B cell (primary cell): ENCODE data around the gene ITFG1. TPM values are rescaled to one million over a fixed set of nuclear protein-coding genes. Genes with fewer than 3 reads are reported as not detected.

ENCODE experiments used
- ATAC-seq: fragments of 200-7000 bp; cut with Tn5 transposase; one replicate; pipeline ENCODE4 v1.10.0; 2021; ENCODE audit warnings: low read depth, mild to moderate bottlenecking, moderate number of reproducible peaks, moderate library complexity
- CTCF ChIA-PET: fragments of 350-600 bp; sonication (Branson Sonifier 250); formaldehyde crosslinking; loops from one replicate; lab custom pipeline; 2021; ENCODE audit warnings: antibody characterized with exemption, inconsistent platforms; lab: Charles Lee
- POLR2A ChIA-PET: fragments of 350-600 bp; sonication (Branson Sonifier 250); formaldehyde crosslinking; loops from one replicate; lab custom pipeline; 2021; ENCODE audit warnings: antibody characterized with exemption; lab: Charles Lee
- DNase-seq: peaks from one replicate; pipeline ENCODE4 v3.0.0; 2013
- H2AFZ ChIP-seq: 2 replicates; pipeline ENCODE4 v1.6.1; 2012; ENCODE audit warnings: mild to moderate bottlenecking, low read depth, low read length; ENCODE audit not compliant: insufficient read depth, poor library complexity, severe bottlenecking
- H3K27ac ChIP-seq, 2 donors: 1 replicate in 1 of 2; 2 replicates in 1 of 2; pipeline ENCODE4 v1.5.1; 2012 to 2013; ENCODE audit warnings: low read length in 2 of 2, mild to moderate bottlenecking in 2 of 2, moderate library complexity in 1 of 2
- H3K27me3 ChIP-seq, 4 experiments: fragments of 200-600 bp in 1 of 4; sonication (generic) in 1 of 4; replicated peaks in 1 of 4; 1 replicate in 2 of 4; 2 replicates in 2 of 4; pipeline versions ENCODE4 v1.6.1 to v1.7.0; 2013 to 2016; ENCODE audit warnings: low read length in 3 of 4, mild to moderate bottlenecking in 2 of 4, mixed read lengths in 1 of 4, moderate library complexity in 1 of 4; ENCODE audit not compliant: insufficient read depth in 4 of 4, control insufficient read depth in 3 of 4; ENCODE audit errors: control extremely low read depth in 1 of 4
- H3K36me3 ChIP-seq, 2 experiments: replicated peaks in 1 of 2; 1 replicate in 1 of 2; 2 replicates in 1 of 2; pipeline versions ENCODE4 v1.6.1 to v1.7.1; 2013; ENCODE audit warnings: low read length in 1 of 2; ENCODE audit not compliant: insufficient read depth in 2 of 2, control insufficient read depth in 1 of 2; ENCODE audit errors: control extremely low read depth in 1 of 2, extremely low read depth in 1 of 2
- H3K4me1 ChIP-seq, 2 donors: fragments of 200-600 bp in 1 of 2; sonication (generic) in 1 of 2; 1 replicate in 1 of 2; 2 replicates in 1 of 2; pipeline versions ENCODE4 v1.5.1 to v1.6.1; 2013 to 2017; ENCODE audit warnings: low read length in 2 of 2; ENCODE audit not compliant: control insufficient read depth in 2 of 2, insufficient read depth in 2 of 2
- H3K4me2 ChIP-seq: replicated peaks from 2 replicates; pipeline ENCODE3; 2012; ENCODE audit warnings: mild to moderate bottlenecking, low read depth, low read length; ENCODE audit not compliant: poor library complexity, severe bottlenecking
- H3K4me3 ChIP-seq, 5 experiments: fragments of 200-600 bp in 1 of 5; sonication (generic) in 1 of 5; 1 replicate in 3 of 5; 2 replicates in 2 of 5; pipeline versions ENCODE4 v1.5.1 to v1.7.0; 2011 to 2016; ENCODE audit warnings: low read length in 4 of 5, mild to moderate bottlenecking in 4 of 5, low read depth in 2 of 5, control low read depth in 1 of 5, moderate library complexity in 1 of 5; ENCODE audit not compliant: insufficient read depth in 1 of 5; ENCODE audit errors: control extremely low read depth in 1 of 5, extremely low read depth in 1 of 5
- H3K79me2 ChIP-seq: fragments of 200-600 bp; sonication (generic); one replicate; pipeline ENCODE4 v1.6.0; 2016; ENCODE audit warnings: low read length; ENCODE audit not compliant: control insufficient read depth, insufficient read depth
- H3K9ac ChIP-seq: fragments of 200-600 bp; sonication (generic); 2 replicates; pipeline ENCODE4 v1.6.1; 2017; ENCODE audit warnings: mild to moderate bottlenecking, low read length, moderate library complexity
- H3K9me3 ChIP-seq, 3 donors: one replicate each; pipeline versions ENCODE4 v1.6.1 to v1.7.1; 2013; ENCODE audit warnings: low read length in 2 of 3; ENCODE audit not compliant: control insufficient read depth in 2 of 3, insufficient read depth in 1 of 3; ENCODE audit errors: control extremely low read depth in 1 of 3
- H4K20me1 ChIP-seq: 2 replicates; pipeline ENCODE4 v1.6.0; 2012; ENCODE audit warnings: mild to moderate bottlenecking, low read length; ENCODE audit not compliant: insufficient read depth, control insufficient read depth, poor library complexity, severe bottlenecking
- H3K27ac Mint-ChIP-seq: one replicate; pipeline ENCODE4 v1.8.0; 2021; ENCODE audit warnings: mixed read lengths
- H3K27me3 Mint-ChIP-seq: one replicate; pipeline ENCODE4 v1.8.0; 2021; ENCODE audit warnings: mixed read lengths
- H3K4me1 Mint-ChIP-seq: one replicate; pipeline ENCODE4 v1.8.0; 2021; ENCODE audit warnings: mixed read lengths
- H3K4me3 Mint-ChIP-seq: one replicate; pipeline ENCODE4 v1.8.0; 2021; ENCODE audit warnings: mixed read lengths
- H3K9me3 Mint-ChIP-seq: one replicate; pipeline ENCODE4 v1.8.0; 2022; ENCODE audit warnings: mixed read lengths; ENCODE audit not compliant: insufficient read depth
- EZH2 ChIP-seq: IDR thresholded peaks from 2 replicates; pipeline ENCODE4 v1.6.1; 2012; ENCODE audit warnings: borderline replicate concordance, low read depth, mild to moderate bottlenecking, moderate library complexity, low read length; ENCODE audit not compliant: insufficient read depth, poor library complexity, severe bottlenecking
- WGBS: methylation state at CpG from one replicate; pipeline ENCODE4 v1.1.5; 2013; ENCODE audit warnings: missing lambda C conversion rate; ENCODE audit not compliant: insufficient coverage; 5-methylcytosine and 5-hydroxymethylcytosine counted together
- intact Hi-C: fragments of 100-400 bp; cut with micrococcal nuclease; formaldehyde crosslinking; loops from one replicate; pipeline ENCODE4 v1.10.0; 2022
- polyA plus RNA-seq: library from polyadenylated mRNA; depleted of rRNA; stranded (reverse); fragments of >200 nt; gene quantifications from 2 replicates; pipeline ENCODE4 v1.2.3, GENCODE V29; 2012
- total RNA-seq, 2 donors: library from RNA; stranded (reverse); fragments of 120-200 nt in 1 of 2; gene quantifications; 1 replicate in 1 of 2; 2 replicates in 1 of 2; pipeline versions ENCODE4 v1.2.3 to v1.2.4, GENCODE V29; 2013 to 2022
- TF ChIP-seq, protein P1 (sequence below): fragments of 200-600 bp; IDR thresholded peaks from one replicate; pipeline ENCODE4 v1.8.0; 2022; ENCODE audit warnings: antibody characterized with exemption, mild to moderate bottlenecking

The ITFG1 gene
- total and polyA plus RNA-seq, 2 donors (not counting 1 experiment from before 2014, with no cell fraction given): 9.7 to 40.4 TPM

DNA sequence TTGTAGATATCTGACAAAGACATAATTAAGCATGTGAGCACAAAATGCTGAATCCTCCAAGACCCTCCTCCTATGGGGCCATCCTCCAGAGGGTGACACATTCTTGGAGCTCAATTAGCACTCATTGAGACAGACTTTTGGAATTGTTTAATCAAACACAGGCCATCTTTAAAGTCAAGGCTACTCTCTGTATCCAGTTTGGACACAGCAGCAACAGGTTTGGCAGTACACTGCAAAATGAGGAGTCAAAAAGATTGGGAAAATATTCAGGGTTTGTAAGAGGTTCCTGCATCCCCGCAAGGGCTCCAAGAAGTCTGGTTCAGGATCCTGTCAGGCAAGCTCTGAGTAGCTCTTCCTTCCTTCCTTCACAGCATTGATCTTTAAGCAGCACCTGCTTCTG lies 1.3 kb downstream of the ITFG1 start:
- CTCF ChIA-PET: interaction anchor here (5.8 kb wide), 1 partner anchor 34 kb away, joined by 50 read pairs; no protein-coding TSS in a partner anchor
- Mint-ChIP-seq H3K9me3 (no peaks in the 10 kb centered on the region), H3K27me3 (no peaks in the 10 kb centered on the region), H3K4me3 (peak overlapping the region; percentile 98), H3K4me1 (peaks cover 54% of the 10 kb centered on the region), H3K27ac (peak overlapping the region; percentile 97)
- TF ChIP-seq EZH2: no peak
- TF ChIP-seq, protein P1, sequence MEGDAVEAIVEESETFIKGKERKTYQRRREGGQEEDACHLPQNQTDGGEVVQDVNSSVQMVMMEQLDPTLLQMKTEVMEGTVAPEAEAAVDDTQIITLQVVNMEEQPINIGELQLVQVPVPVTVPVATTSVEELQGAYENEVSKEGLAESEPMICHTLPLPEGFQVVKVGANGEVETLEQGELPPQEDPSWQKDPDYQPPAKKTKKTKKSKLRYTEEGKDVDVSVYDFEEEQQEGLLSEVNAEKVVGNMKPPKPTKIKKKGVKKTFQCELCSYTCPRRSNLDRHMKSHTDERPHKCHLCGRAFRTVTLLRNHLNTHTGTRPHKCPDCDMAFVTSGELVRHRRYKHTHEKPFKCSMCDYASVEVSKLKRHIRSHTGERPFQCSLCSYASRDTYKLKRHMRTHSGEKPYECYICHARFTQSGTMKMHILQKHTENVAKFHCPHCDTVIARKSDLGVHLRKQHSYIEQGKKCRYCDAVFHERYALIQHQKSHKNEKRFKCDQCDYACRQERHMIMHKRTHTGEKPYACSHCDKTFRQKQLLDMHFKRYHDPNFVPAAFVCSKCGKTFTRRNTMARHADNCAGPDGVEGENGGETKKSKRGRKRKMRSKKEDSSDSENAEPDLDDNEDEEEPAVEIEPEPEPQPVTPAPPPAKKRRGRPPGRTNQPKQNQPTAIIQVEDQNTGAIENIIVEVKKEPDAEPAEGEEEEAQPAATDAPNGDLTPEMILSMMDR: no peak
- H3K27ac ChIP-seq: peak overlapping the region in 1 of 2 donors; percentile 97
- no peak for ATAC-seq
- no peaks in the 10 kb centered on the region for H3K27me3 ChIP-seq
- H3K9me3 ChIP-seq: no peaks in the 10 kb centered on the region
- peak overlapping the region; percentile 79 for H3K4me2 ChIP-seq
- peaks cover 37 to 40% of the 10 kb centered on the region in 2 donors for H3K4me1 ChIP-seq
- peaks cover 84% of the 10 kb centered on the region for H3K79me2 ChIP-seq
- POLR2A ChIA-PET: no interaction called here
- peaks cover 6% of the 10 kb centered on the region for H4K20me1 ChIP-seq
- intact Hi-C loops: loop anchor here (2.0 to 5.0 kb wide), 4 partner anchors 63 to 627 kb away; partner anchors contain the start of gene C16orf87
- no peak overlapping the region for H3K4me3 ChIP-seq
- H3K36me3 ChIP-seq: peaks cover 4 to 19% of the 10 kb centered on the region in 2 experiments
- H2AFZ ChIP-seq: peak overlapping the region; percentile 90
- DNase-seq: no peak
- 100% methylated on average over 1 of the region's 1 CpG for WGBS
- H3K9ac ChIP-seq: peak overlapping the region; percentile 89

DNA sequence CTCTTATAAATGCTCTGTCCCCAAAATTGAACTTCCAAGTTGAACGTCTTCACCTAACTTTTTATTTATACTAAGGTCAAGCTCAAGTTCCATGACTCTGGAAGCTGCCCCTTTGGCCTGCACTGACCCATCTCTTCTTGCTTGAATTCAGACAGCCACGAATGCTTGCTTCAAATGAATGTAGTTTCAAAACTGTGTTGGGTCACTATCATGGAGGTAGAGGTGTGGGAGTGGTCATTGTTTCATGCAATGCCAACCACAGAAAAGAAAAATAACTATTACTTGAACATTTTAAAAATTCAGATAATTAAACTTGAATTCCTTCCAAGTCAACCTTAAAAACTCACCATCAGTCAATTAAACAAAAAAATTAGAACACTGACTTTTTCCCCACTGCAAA lies 2.5 kb downstream of the ITFG1 start:
- Mint-ChIP-seq H3K9me3 (no peaks in the 10 kb centered on the region), H3K4me1 (peaks cover 41% of the 10 kb centered on the region), H3K27me3 (no peaks in the 10 kb centered on the region), H3K27ac (no peak overlapping the region), H3K4me3 (no peak overlapping the region)
- Histone ChIP-seq H3K4me1 (peaks cover 27% of the 10 kb centered on the region in 2 donors), H4K20me1 (no peaks in the 10 kb centered on the region), H3K4me3 (no peak overlapping the region), H3K36me3 (peaks cover 12 to 18% of the 10 kb centered on the region in 2 experiments), H2AFZ (no peak overlapping the region), H3K79me2 (peaks cover 80% of the 10 kb centered on the region), H3K27ac (no peak overlapping the region), H3K9ac (no peak overlapping the region), H3K27me3 (no peaks in the 10 kb centered on the region), H3K4me2 (no peak overlapping the region), H3K9me3 (no peaks in the 10 kb centered on the region)
- ATAC-seq (no peak), DNase-seq (no peak)
- intact Hi-C loops: no loop called here
- no peak for TF ChIP-seq EZH2
- TF ChIP-seq, protein P1: no peak
- 100% methylated on average over 2 of the region's 2 CpGs for WGBS
- CTCF ChIA-PET: interaction anchor here (1.5 kb wide), 1 partner anchor 316 kb away, joined by 3 read pairs; no protein-coding TSS in a partner anchor
- POLR2A ChIA-PET: no interaction called here
